GM19239 (cell line): ENCODE data around the gene PCBP3.
"Not testable (repeated sequence)": the region's sequence is repeated elsewhere in the genome, so short reads cannot be mapped to it uniquely, and the experiment has no call there.

ENCODE experiments used
- DNase-seq: peaks from one replicate; pipeline ENCODE4 v3.0.0; 2011; ENCODE audit warnings: low spot score; ENCODE audit not compliant: insufficient read length
- FAIRE-seq: peaks from 2 replicates; lab custom pipeline; 2011; peaks lifted over from hg19 to GRCh38; lab: Jason Lieb, UNC

The PCBP3 gene

GRCh38 chr21:45643021-45643980, at the start of gene PCBP3:
Gene PCBP3 (plus strand): TSS chr21:45643725. CDS start chr21:45850086, 206,361 bp downstream.
- FAIRE-seq (peak; percentile 78), DNase-seq (peak; percentile 96)

DNA sequence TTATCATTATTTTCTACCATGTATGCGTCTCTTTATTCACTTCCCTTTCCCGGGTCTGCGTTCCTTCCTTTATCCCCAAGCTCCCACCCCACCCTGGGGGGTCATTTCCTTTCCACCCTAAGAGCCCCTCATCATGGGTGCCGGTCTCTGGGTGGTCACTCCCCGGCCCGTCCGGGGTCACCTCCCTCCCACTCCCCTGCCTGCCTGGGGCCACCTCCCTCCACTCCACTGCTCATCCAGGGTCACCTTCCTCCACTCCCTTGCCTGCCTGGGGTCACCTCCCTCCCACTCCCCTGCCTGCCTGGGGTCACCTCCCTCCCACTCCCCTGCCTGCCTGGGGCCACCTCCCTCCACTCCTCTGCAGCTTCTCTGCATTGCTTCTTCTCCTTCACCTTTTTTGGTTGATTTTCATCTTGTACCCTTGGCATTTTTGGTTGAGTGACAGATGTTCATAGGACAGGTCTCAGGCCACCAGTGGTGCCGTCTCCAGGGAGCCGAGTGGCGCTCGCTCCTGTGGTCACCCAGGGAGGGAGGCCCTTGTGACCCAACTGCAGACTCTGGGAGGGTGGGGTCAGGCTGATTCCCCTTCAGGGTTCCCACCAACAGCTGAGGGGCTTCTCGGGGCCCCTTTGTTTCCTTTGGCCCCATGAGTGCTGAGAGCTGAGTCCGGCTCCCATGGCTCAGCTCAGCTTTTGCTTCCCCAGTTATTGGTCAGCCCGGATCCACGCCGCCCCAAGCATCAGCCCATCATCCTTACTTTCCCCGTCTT, 48.6 kb upstream of the PCBP3 start:
- FAIRE-seq = no peak

GRCh38 chr21:45595574-45596295, 47.8 kb upstream of the PCBP3 start:
- no peak for FAIRE-seq
- DNase-seq = no peak

More for the DNA sequence above, 48.6 kb upstream of the PCBP3 start:
- no peak for DNase-seq

GRCh38 chr21:45596704-45597318, 46.7 kb upstream of the PCBP3 start:
- peak; percentile 79 for DNase-seq
- FAIRE-seq = no peak

GRCh38 chr21:45598109-45598508, 45.4 kb upstream of the PCBP3 start:
- FAIRE-seq = no peak
- DNase-seq = no peak

- FAIRE-seq (no peak), DNase-seq (no peak)
Measured at GRCh38 chr21:45598666-45599065, 44.9 kb upstream of the PCBP3 start.

DNA sequence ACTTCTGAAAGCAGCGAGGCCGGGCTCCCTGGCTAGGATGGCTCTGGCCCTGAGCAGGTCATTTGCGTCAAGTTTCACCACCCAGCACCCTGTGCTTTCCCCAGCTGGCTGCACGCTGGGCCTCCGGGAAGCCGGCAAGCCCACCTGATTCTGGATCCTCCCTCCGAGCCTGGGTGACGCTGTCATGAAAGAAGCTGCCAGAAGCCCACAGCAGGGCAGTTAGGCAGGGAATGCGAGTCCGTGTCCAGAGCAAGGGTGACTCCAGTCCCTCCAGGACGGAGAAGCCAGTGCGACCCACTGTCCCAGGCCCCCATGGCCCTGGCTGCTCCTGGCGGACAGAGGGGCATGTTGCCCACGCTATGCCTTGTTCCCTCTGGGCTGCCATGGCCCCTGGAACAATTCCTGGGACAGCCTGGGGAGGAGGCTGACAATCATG, 44.4 kb upstream of the PCBP3 start:
- no peak for DNase-seq
- FAIRE-seq = no peak

DNA sequence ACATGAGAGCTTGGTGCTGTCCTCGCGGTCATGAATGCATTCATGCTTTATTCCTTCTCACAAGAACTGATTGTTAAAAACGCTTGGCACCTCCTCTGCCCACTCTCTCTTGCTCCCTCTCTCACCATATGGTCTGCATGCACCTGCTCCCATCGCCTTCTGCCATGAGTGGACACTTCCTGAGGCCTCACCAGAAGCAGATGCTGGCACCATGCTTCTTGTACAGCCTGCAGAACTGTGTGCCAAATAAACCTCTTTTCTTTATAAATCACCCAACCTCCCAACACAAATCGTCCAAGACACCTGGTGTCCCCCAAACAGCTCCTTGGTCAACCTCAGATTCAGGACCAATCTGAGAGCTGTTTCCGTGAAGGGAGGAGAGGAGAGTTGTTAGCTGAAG, 43.3 kb upstream of the PCBP3 start:
- no peak for FAIRE-seq
- no peak for DNase-seq

- DNase-seq (no peak), FAIRE-seq (no peak)
Measured at GRCh38 chr21:45601551-45601950, 42.0 kb upstream of the PCBP3 start.

DNA sequence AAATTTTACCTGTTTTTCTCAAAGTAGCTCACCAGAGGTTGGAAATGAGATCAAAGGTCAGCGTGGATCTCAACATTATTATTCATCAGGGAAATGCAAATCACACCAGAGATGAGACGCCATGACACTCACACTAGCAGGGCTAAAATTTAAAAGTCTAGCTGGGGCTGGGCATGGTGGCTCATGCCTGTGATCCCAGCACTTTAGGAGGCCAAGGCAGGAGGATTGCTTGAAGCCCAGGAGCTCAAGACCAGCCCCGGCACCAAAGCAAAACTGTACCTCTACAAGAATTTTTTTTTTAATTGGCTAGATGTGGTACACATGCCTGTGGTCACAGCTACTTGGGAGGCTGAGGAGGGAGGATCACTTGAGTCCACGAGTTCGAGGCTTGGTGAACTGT, 41.4 kb upstream of the PCBP3 start:
- DNase-seq (no peak), FAIRE-seq (no peak)

- FAIRE-seq = no peak
- DNase-seq = no peak
Measured at GRCh38 chr21:45603481-45603880, 40.0 kb upstream of the PCBP3 start.

DNA sequence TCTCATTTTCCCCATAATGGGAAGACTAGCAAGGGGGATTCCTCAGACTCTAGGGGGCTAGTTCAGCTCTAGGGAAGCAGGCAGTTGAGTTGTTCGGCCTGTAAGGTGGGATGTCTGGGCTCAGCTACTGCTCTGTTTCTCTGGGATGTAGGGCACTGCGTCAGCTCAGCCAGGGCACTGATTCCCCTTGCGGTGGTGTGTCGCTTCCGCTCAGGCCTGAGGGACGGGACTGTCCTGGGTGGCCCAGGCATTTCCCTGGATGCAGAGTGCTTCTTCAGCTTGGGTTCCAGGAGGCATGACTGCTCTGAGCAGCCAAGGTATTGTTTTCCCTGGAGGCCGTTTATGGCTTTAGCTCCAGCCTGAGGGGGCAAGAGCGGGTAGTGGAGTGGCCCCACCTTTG, 38.8 kb upstream of the PCBP3 start:
- FAIRE-seq, DNase-seq: not testable (repeated sequence)

- DNase-seq (no peak), FAIRE-seq (no peak)
Measured at GRCh38 chr21:45607021-45607908, 36.3 kb upstream of the PCBP3 start.

DNA sequence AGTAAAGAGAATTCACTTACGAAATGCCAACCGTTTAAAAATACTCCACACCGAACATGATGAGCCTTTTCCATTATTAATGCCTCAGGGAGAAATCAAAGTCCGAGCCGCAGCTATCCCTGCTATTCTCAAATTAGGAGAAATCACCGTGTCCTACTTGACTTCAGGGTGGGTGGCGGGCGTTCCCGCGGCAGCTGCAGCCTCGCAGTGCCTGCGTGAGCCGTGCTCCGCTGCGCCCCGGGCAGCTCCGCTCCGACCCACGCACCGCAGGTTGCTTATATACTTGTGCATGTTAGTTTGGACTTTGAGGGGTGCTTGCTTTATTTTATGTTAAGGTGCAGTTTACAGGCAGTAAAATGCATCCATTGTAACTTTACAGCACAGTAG, 35.6 kb upstream of the PCBP3 start:
- no peak for DNase-seq
- FAIRE-seq = no peak

- DNase-seq, FAIRE-seq: not testable (repeated sequence)
Measured at GRCh38 chr21:45608747-45609470, 34.6 kb upstream of the PCBP3 start.

DNA sequence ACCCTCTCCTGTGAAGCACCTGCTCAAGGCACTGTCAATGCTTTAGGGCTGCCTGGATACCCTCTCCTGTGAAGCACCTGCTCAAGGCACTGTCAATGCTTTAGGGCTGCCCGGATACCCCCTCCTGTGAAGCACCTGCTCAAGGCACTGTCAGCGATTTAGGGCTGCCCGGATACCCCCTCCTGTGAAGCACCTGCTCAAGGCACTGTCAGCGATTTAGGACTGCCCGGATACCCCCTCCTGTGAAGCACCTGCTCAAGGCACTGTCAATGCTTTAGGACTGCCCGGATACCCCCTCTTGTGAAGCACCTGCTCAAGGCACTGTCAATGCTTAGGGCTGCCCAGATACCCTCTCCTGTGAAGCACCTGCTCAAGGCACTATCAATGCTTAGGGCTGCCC, 33.9 kb upstream of the PCBP3 start:
- DNase-seq, FAIRE-seq: not testable (repeated sequence)

- no peak for FAIRE-seq
- no peak for DNase-seq
Measured at GRCh38 chr21:45611296-45611695, 32.2 kb upstream of the PCBP3 start.

DNA sequence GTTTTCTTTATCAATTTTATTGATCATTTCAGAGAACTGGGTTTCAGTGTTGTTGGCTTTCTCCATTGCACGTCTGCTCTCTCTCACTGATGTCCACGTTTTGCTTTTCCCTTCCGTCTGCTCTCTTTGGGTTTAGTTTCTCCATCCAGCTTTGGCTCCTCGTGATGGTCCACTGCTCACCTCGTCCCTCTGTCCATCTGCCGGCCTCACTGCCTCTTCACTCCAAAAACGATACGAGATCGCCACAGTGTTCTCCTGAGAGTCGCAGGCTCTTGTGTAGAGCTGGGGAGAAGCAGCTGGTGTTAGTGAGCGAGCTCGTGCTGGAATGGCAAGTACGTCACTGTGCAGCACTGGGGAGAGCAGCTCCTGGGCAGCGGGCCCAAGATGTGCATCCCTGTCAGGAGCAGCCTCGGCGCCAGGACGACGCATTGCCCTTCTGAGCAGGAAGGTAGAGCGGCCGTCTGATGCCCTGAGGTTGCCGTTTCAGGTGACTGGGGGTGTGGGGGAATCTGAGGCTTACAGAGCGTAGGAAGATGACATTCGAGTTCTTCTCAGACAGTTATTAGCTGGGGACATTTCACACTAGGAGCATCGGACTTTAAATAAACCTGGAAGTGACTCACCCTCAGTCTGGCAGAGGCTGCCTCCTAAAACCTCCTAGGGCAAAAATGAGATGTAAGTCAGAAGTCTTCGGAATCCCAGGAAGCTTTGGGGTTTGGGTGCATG, 31.4 kb upstream of the PCBP3 start:
- FAIRE-seq (no peak), DNase-seq (no peak)
